ENCODE results near the gene CDCP1. TPM values are rescaled to one million over a fixed set of nuclear protein-coding genes. Genes with fewer than 3 reads are reported as not detected.

The CDCP1 gene
- total RNA-seq, 1 donor: 0.31 TPM

DNA sequence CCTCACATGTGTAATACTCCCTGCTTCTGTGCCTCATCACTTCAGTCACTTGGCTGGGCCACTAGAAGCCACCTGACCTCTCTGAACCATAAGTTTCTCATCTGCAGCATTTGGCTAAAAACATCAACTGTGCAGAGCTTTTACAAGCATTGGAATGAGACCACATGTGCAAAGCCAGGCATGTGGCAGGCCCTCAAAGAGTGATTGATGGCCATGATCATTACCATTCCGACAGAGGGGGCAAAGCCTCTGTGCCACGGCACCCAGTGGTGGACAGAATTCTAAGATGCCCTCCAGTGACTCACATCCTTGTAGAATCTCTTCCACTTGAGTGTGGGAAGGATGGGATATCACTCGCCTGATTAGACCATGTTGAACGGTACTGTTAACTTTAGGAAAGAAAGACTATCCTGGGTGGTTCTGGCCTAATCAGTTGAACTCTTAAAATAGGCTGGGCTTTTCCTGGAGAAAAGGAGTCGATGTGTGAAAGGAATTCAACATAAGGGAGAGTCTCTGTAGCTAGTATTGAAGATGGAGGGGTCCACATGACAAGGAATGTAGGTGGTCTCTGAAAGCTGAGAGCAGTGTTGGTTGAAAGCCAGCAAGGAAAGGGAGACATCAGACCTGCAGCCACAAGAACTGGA, 13.5 kb downstream of the CDCP1 start:
- Histone ChIP-seq H3K9me3 (ENCODE audit: low read depth, low read length) (no peaks in the 10 kb centered on the region), H3K27me3 (ENCODE audit: insufficient read depth, low read length) (no peaks in the 10 kb centered on the region), H3K4me1 (ENCODE audit: insufficient read depth, low read length) (peaks cover 12% of the 10 kb centered on the region), H3K4me3 (ENCODE audit: low read length) (no peak overlapping the region)

DNA sequence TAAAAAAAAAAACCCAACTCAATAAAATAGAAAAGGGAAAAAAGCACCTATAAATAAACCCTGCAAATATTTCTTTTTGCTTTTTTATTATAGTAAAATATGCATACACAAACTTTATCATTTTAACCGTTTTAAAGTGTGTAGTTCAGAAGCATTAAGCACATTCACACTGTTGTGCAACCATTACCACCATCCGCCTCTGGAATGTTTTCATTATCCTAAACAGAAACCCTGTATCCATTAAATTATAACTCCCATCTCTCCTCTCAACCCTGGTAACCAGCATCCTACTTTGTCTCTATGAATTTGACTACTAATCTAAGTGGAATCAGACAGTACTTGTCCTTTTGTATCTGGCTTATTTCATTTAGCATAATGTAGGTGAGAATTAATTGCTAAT, 15.0 kb downstream of the CDCP1 start:
- no peaks in the 10 kb centered on the region for H3K9me3 ChIP-seq (ENCODE audit: low read depth, low read length)
- H3K27me3 ChIP-seq (ENCODE audit: insufficient read depth, low read length): no peaks in the 10 kb centered on the region
- H3K4me1 ChIP-seq (ENCODE audit: insufficient read depth, low read length): peaks cover 12% of the 10 kb centered on the region
- H3K4me3 ChIP-seq (ENCODE audit: low read length): no peak overlapping the region

DNA sequence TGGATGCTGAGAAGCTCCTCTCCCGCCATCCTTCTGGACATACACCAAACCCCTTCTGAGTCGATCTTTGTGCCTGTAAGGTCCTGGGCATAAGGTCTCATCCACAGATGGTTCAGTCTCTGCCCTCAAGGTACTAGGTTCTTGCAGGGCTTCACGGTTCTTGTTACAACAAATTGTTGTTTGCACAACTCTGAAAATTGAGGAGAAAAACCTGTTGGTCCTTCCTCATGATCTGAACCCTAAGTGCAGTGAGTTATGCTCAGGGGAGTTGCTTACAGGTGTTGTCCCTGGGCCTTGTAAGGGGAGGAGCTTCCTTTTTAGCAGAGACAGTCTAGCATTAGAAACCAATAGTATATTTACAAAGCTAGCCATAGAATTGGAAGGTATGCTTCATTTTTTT, 15.7 kb downstream of the CDCP1 start:
- Histone ChIP-seq H3K27me3 (ENCODE audit: insufficient read depth, low read length) (no peaks in the 10 kb centered on the region), H3K4me1 (ENCODE audit: insufficient read depth, low read length) (peaks cover 8% of the 10 kb centered on the region), H3K4me3 (ENCODE audit: low read length) (no peak overlapping the region), H3K9me3 (ENCODE audit: low read depth, low read length) (no peaks in the 10 kb centered on the region)

DNA sequence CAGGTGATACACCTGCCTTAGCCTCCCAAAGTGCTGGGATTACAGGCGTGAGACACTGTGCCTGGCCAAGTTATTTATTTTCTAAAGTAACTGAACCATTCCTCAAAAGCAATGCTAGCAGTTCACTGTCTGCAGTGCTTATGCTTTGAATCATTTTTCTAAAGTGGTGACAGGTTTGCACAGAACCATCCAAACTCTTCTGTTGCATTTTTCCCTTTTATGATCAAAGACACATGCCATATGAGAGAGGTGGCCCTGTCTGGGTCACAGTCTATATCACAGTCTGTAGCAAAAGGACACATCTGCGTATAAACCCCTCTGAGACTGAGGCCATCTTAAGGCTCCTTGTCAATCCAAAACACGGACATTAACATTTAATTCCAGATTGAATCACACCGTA, 17.2 kb downstream of the CDCP1 start:
- H3K4me1 ChIP-seq (ENCODE audit: insufficient read depth, low read length): peaks cover 7% of the 10 kb centered on the region
- no peak overlapping the region for H3K4me3 ChIP-seq (ENCODE audit: low read length)
- no peaks in the 10 kb centered on the region for H3K27me3 ChIP-seq (ENCODE audit: insufficient read depth, low read length)
- no peaks in the 10 kb centered on the region for H3K9me3 ChIP-seq (ENCODE audit: low read depth, low read length)

DNA sequence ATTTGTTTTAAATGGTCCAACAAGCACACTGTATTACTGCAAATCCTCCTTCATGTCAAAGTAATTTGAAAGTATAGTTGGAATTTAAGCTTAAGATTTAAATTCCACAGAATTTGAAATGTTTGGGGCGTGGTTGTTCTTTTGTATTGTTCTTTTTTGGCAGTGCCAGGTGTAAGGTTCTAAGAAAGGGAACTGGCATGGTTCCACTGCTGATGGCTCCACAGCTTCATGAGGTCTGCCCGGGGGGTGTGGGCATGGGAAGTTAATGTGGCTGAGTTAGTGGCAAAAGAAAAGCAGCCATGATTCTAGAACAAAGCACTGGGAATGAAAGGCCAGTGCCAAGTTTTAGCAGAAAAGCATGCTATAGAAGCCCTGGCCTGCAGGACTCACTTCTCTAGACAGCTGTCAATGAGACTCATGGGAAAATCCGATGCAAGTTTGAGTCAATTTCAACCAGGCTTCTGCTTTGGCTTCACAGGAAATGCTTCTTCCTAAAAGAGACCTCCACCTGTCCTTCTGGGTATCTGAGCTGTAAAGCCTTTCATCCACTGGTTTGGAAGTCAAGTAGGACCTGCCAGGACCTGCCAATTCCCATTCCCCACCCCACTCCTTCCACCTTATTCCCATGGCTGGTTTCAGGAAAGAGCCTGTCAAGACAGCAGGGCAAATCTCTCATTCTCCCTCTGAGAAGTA, 18.9 kb downstream of the CDCP1 start:
- no peak overlapping the region for H3K4me3 ChIP-seq (ENCODE audit: low read length)
- no peaks in the 10 kb centered on the region for H3K9me3 ChIP-seq (ENCODE audit: low read depth, low read length)
- H3K4me1 ChIP-seq (ENCODE audit: insufficient read depth, low read length): peaks cover 21% of the 10 kb centered on the region
- no peaks in the 10 kb centered on the region for H3K27me3 ChIP-seq (ENCODE audit: insufficient read depth, low read length)

DNA sequence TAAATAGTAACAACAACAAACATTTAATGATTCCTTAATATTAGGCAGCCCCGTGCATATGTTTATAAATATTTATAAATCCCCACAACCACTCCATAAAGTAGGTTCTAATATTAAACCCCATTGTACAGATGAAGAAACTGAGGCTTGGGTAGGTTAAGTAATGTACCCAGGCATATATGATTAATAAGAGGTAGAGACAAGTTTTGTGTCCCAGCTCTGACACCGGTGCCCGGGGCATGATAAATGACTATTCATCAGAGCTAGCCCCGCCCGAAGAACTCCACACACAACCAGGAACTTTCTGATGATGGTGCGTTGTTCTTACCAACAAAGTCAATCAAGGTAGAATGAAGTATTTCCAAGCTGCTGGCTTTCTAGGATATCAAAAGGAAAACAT, 19.4 kb downstream of the CDCP1 start:
- no peaks in the 10 kb centered on the region for H3K9me3 ChIP-seq (ENCODE audit: low read depth, low read length)
- H3K4me1 ChIP-seq (ENCODE audit: insufficient read depth, low read length): peaks cover 21% of the 10 kb centered on the region
- no peaks in the 10 kb centered on the region for H3K27me3 ChIP-seq (ENCODE audit: insufficient read depth, low read length)
- no peak overlapping the region for H3K4me3 ChIP-seq (ENCODE audit: low read length)

DNA sequence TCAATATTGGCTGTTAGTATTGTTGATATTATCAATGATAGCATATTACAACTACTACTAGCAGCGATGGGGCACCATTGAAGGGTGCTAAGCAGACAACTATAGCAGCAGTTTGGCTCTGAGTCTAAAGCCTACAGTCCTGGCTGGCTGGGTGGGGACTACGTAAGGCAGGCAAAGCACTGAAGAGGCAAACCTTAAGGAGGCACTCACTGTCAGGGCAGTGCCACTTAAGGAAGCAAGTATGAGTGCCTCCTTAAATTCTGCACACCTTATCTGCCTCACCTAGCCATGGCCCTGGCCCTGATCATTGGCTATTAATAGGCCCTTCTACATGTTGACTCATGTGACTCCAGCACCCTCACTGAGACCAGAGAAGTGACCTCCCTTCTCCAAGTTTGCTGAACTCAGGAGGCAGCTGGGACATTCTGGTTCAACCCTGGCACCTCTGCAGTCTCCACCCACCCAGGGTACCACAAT, 20.6 kb downstream of the CDCP1 start:
- H3K4me3 ChIP-seq (ENCODE audit: low read length): no peak overlapping the region
- no peaks in the 10 kb centered on the region for H3K27me3 ChIP-seq (ENCODE audit: insufficient read depth, low read length)
- H3K9me3 ChIP-seq (ENCODE audit: low read depth, low read length): no peaks in the 10 kb centered on the region
- peaks cover 21% of the 10 kb centered on the region for H3K4me1 ChIP-seq (ENCODE audit: insufficient read depth, low read length)

DNA sequence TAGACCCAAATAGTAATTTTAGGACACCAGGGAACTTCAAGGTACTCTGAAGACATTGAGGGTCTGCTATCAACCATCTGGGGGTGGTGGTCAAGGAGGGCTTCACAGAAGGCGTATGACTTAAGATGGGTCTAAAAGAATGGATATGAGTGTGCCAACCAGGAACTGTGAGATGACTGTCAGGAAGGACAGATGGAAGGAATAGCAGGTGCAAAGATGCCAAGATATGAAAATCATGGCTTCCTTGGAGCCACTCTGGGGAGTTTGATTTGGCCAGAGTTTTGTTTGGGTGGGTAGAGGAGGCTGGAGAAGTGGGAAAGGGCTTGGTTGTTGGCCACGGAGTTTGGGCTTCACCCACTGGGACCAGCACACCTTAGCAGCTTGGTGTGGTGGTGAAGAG, 21.2 kb downstream of the CDCP1 start:
- H3K27me3 ChIP-seq (ENCODE audit: insufficient read depth, low read length): no peaks in the 10 kb centered on the region

DNA sequence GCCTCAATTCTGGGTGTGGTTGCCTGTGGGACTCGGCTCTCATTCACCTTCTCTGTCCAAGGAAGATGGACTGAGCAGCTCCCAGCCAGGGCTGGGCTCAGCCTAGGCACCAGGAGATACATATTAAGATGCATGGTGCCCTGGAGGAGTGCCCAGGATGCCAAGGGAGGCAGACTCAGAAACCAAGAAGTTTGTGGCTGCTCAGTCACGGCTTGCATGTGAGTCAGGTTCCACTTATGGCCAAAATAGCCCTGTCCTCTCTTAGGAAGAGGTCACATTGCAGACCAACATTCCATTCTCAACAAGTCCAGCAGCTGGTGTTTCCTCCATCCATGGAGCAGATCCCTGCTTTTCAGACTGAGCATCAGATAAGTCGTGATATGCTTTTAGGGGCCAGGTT, 21.8 kb downstream of the CDCP1 start:
- Histone ChIP-seq H3K4me3 (ENCODE audit: low read length) (no peak overlapping the region), H3K4me1 (ENCODE audit: insufficient read depth, low read length) (peaks cover 21% of the 10 kb centered on the region), H3K9me3 (ENCODE audit: low read depth, low read length) (no peaks in the 10 kb centered on the region), H3K27me3 (ENCODE audit: insufficient read depth, low read length) (no peaks in the 10 kb centered on the region)

More for the DNA sequence above, 21.2 kb downstream of the CDCP1 start:
- Histone ChIP-seq H3K4me1 (ENCODE audit: insufficient read depth, low read length) (peaks cover 21% of the 10 kb centered on the region), H3K4me3 (ENCODE audit: low read length) (no peak overlapping the region), H3K9me3 (ENCODE audit: low read depth, low read length) (no peaks in the 10 kb centered on the region)

DNA sequence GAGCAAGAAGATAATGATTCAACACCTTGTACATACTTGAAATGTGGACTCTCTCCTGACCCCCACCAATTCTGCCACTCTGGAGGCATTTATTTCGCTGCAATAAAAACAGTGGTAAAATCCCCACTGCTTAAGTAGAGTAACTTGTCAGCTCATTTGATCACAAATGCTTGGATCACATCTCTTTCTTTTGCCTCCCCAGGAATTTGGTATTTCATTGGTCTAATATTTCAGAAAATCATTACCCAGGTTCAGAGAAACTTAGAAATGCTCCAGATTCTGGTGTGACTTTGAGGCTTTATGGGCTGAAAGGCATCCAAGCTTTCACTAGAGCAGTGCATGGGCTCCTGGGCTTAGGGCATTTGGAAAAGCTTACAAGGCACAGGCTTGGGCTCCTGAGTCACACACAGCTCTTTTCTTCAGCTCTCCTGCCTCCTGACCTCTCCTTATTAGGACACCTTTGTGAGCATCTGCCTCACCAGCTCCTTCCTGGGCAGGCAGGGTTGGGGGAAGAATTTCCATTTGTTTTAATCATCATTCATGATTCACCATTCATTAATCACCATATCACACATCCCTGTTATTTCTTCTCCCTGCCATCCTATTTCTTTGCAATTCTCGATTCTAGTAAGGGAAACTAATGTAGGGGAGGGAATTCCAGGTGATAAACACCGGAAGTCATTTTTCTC, 22.5 kb downstream of the CDCP1 start:
- H3K9me3 ChIP-seq (ENCODE audit: low read depth, low read length): no peaks in the 10 kb centered on the region
- H3K4me3 ChIP-seq (ENCODE audit: low read length): no peak overlapping the region
- H3K27me3 ChIP-seq (ENCODE audit: insufficient read depth, low read length): no peaks in the 10 kb centered on the region
- peaks cover 23% of the 10 kb centered on the region for H3K4me1 ChIP-seq (ENCODE audit: insufficient read depth, low read length)

DNA sequence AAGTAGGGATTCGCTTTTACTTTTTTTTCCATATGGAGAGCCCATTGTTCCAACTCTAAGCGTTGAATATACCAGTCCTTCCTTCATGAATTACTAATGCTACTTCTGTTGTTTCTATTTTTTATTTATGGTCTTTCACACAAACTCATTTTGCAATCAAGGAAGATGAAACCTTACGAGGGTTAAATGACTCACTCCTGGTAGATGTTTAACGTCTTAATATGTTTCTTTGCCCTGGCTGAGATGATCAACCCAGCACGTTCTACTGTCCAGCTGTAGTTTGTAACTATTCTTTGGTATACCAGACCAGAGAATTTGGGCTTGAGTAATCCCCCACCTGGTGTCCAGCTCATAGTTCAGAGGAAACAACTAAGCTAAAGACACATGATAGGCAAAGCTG, 23.1 kb downstream of the CDCP1 start:
- H3K9me3 ChIP-seq (ENCODE audit: low read depth, low read length): no peaks in the 10 kb centered on the region
- H3K27me3 ChIP-seq (ENCODE audit: insufficient read depth, low read length): no peaks in the 10 kb centered on the region
- H3K4me3 ChIP-seq (ENCODE audit: low read length): no peak overlapping the region
- H3K4me1 ChIP-seq (ENCODE audit: insufficient read depth, low read length): peaks cover 30% of the 10 kb centered on the region

DNA sequence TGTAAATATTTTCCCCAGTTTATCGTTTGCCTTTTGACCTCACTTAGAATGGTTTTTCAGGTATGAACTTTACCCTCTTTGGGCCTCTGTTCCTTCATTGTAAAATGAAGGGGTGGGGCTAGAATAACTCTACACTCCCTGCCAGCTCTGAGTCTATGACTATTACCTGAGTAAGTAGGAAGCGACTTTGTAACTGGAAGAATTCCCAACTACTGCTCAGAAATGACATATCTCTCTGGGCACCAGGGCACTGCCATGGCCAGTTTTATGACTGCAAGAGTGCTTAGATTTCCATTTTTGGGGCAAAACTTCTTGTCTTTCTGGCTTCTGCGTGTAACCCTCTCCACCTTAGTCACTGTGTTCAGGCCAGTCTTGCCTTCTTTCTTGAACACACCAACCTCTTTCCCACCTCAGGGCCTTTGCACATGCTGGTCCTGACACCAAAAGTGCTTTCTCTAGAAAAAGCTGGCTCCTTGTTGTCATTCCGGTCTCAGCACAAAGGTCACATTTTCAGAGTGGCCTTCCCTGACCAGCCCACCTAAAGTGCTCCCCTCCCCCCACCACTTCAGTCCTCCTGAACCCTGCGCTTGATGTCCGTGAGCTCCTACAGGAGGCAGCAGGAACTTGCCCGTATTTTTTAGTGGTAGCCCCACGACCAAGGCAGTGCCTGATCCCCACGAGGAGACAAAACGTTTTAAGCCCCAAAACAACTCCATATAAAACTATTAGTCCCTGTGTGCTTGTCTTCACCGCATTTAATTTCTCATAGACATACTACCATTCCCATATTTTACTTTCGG, 25.6 kb downstream of the CDCP1 start:
- no peaks in the 10 kb centered on the region for H3K9me3 ChIP-seq (ENCODE audit: low read depth, low read length)

DNA sequence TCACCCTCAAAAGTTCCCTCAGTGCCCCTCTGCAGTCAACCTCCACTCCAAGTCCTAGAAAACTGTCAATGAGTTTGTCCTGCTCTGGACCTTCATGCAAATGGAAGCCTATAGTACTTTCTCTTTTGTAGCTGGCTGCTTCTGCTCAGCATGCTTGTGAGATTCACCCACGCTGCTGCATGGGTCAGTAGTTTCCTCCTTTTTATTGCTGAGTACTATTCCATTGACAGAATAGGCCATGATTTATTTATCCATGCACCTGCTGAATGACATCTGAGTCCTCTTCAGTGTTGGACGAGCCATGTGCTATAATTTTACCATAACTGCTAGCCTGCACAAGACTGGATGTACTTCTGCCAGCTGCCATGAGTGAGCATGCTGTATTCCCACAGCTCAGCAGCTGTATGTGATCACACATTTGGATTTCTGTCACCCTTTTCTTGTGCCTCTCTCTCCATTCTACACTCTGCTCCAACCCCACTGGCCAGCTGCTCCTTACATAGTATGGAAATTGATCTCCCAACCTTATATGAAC, 26.3 kb downstream of the CDCP1 start:
- H3K27me3 ChIP-seq (ENCODE audit: insufficient read depth, low read length): no peaks in the 10 kb centered on the region
- H3K9me3 ChIP-seq (ENCODE audit: low read depth, low read length): no peaks in the 10 kb centered on the region
- peaks cover 39% of the 10 kb centered on the region for H3K4me1 ChIP-seq (ENCODE audit: insufficient read depth, low read length)
- H3K4me3 ChIP-seq (ENCODE audit: low read length): no peak overlapping the region

More for the DNA sequence above, 25.6 kb downstream of the CDCP1 start:
- no peaks in the 10 kb centered on the region for H3K27me3 ChIP-seq (ENCODE audit: insufficient read depth, low read length)
- H3K4me1 ChIP-seq (ENCODE audit: insufficient read depth, low read length): peaks cover 39% of the 10 kb centered on the region
- no peak overlapping the region for H3K4me3 ChIP-seq (ENCODE audit: low read length)

DNA sequence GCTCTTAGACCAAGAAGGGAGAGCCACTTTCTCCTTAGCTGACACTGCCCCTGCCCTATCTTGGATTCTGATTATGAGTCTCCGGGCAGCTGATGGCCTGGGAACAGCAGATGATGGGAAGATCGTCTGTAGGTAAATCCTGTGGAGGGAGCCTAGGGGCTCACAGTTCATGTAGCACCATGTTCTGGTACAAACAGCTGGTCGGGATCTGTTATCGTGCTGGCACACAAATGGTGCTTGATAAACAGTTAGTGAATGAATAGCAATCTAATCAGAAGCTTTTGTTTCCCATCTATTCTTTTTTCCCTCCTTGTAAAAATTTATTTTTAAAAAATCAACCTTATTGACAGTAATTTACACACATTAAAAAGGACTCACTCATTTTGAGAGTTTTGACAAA, 26.8 kb downstream of the CDCP1 start:
- Histone ChIP-seq H3K4me1 (ENCODE audit: insufficient read depth, low read length) (peaks cover 35% of the 10 kb centered on the region), H3K9me3 (ENCODE audit: low read depth, low read length) (no peaks in the 10 kb centered on the region), H3K27me3 (ENCODE audit: insufficient read depth, low read length) (no peaks in the 10 kb centered on the region), H3K4me3 (ENCODE audit: low read length) (no peak overlapping the region)

Data from mononuclear cell (primary cell).